Endothelial cell (in vitro differentiated cells): ENCODE measurements around the gene NDE1. TPM values are rescaled to one million over a fixed set of nuclear protein-coding genes. Genes with fewer than 3 reads are reported as not detected.

Experiments used
- DNase-seq: peaks from one replicate; pipeline ENCODE4 v3.0.0; 2021; ENCODE audit warnings: low spot score
- H3K27ac Mint-ChIP-seq: one replicate; pipeline ENCODE4 v1.8.0; 2021; ENCODE audit warnings: mixed read lengths, inconsistent platforms; ENCODE audit not compliant: unreplicated experiment
- H3K27me3 Mint-ChIP-seq: one replicate; pipeline ENCODE4 v1.8.0; 2021; ENCODE audit warnings: mild to moderate bottlenecking, moderate library complexity, mixed read lengths, inconsistent platforms; ENCODE audit not compliant: unreplicated experiment
- H3K36me3 Mint-ChIP-seq: one replicate; pipeline ENCODE4 v1.8.0; 2021; ENCODE audit warnings: mild to moderate bottlenecking, low read depth, mixed read lengths, inconsistent platforms; ENCODE audit not compliant: unreplicated experiment
- H3K4me1 Mint-ChIP-seq: one replicate; pipeline ENCODE4 v1.8.0; 2021; ENCODE audit warnings: mild to moderate bottlenecking, mixed read lengths, inconsistent platforms; ENCODE audit not compliant: unreplicated experiment
- H3K4me3 Mint-ChIP-seq: one replicate; pipeline ENCODE4 v1.8.0; 2021; ENCODE audit warnings: mild to moderate bottlenecking, mixed read lengths, inconsistent platforms; ENCODE audit not compliant: unreplicated experiment
- H3K9me3 Mint-ChIP-seq: one replicate; pipeline ENCODE4 v1.8.0; 2021; ENCODE audit warnings: mixed read lengths, inconsistent platforms; ENCODE audit not compliant: unreplicated experiment
- total RNA-seq: library from RNA; stranded (reverse); fragmentation: NEBNext Ultra II Directional; extraction: Animal tissue kit (Norgen Biotek cat#: 25700); gene quantifications from one replicate; pipeline ENCODE4 v1.2.1, GENCODE V29; 2021; ENCODE audit not compliant: unreplicated experiment
- TF ChIP-seq, protein P1 (sequence below): fragments of 200-600 bp; sonication (generic); IDR thresholded peaks from one replicate; pipeline ENCODE4 v1.5.0; 2021; ENCODE audit warnings: antibody characterized with exemption; ENCODE audit not compliant: unreplicated experiment

The NDE1 gene
- total RNA-seq, 1 donor from 2014 or later: 24.1 TPM

DNA sequence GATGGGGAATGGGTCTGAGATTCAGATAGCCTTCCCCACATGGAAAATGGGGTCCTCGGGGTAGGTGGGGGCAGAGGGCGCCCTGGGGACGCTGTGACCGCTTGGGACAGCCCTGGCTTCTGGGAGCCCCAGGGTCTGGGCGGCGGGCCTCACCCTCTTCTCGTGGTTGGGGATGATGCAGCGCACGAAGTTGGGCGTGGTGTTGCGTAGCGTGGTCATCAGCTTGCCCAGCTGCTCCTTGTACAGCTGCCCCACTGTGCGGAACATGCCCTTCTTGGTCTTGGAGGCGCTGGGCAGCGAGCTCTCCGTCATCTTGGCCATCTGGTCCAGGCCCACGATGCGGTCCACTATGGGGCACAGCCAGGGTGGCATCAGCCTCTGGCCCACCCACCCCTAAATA, 99.9 kb downstream of the NDE1 start:
- no peaks in the 10 kb centered on the region for H3K4me1 Mint-ChIP-seq
- peaks cover 7% of the 10 kb centered on the region for H3K27me3 Mint-ChIP-seq
- no peak for DNase-seq
- H3K36me3 Mint-ChIP-seq: no peaks in the 10 kb centered on the region
- H3K27ac Mint-ChIP-seq: no peak overlapping the region
- no peaks in the 10 kb centered on the region for H3K9me3 Mint-ChIP-seq
- no peak overlapping the region for H3K4me3 Mint-ChIP-seq
- TF ChIP-seq, protein P1, sequence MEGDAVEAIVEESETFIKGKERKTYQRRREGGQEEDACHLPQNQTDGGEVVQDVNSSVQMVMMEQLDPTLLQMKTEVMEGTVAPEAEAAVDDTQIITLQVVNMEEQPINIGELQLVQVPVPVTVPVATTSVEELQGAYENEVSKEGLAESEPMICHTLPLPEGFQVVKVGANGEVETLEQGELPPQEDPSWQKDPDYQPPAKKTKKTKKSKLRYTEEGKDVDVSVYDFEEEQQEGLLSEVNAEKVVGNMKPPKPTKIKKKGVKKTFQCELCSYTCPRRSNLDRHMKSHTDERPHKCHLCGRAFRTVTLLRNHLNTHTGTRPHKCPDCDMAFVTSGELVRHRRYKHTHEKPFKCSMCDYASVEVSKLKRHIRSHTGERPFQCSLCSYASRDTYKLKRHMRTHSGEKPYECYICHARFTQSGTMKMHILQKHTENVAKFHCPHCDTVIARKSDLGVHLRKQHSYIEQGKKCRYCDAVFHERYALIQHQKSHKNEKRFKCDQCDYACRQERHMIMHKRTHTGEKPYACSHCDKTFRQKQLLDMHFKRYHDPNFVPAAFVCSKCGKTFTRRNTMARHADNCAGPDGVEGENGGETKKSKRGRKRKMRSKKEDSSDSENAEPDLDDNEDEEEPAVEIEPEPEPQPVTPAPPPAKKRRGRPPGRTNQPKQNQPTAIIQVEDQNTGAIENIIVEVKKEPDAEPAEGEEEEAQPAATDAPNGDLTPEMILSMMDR: no peak

DNA sequence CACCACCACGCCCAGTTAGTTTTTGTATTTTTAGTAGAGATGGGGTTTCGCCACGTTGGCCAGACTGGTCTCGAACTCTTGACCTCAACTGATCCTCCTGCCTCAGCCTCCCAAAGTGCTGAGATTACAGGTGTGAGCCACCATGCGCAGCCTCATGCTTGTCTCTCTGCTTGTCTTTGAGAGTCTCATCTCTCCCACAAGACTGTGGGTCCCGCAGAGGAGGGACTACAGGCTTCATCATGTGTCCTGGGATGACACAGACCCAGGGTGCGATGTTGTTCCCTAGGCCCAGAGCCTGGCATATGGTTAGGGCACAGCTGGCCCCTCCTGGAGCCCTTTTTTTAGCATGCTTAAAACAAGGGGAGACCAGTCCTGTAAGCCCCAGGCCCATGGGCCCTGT, 101.9 kb downstream of the NDE1 start:
- Mint-ChIP-seq H3K4me3 (no peak overlapping the region), H3K36me3 (no peaks in the 10 kb centered on the region), H3K9me3 (no peaks in the 10 kb centered on the region), H3K4me1 (no peaks in the 10 kb centered on the region), H3K27me3 (peaks cover 4% of the 10 kb centered on the region), H3K27ac (no peak overlapping the region)
- TF ChIP-seq, protein P1: no peak
- DNase-seq: no peak

DNA sequence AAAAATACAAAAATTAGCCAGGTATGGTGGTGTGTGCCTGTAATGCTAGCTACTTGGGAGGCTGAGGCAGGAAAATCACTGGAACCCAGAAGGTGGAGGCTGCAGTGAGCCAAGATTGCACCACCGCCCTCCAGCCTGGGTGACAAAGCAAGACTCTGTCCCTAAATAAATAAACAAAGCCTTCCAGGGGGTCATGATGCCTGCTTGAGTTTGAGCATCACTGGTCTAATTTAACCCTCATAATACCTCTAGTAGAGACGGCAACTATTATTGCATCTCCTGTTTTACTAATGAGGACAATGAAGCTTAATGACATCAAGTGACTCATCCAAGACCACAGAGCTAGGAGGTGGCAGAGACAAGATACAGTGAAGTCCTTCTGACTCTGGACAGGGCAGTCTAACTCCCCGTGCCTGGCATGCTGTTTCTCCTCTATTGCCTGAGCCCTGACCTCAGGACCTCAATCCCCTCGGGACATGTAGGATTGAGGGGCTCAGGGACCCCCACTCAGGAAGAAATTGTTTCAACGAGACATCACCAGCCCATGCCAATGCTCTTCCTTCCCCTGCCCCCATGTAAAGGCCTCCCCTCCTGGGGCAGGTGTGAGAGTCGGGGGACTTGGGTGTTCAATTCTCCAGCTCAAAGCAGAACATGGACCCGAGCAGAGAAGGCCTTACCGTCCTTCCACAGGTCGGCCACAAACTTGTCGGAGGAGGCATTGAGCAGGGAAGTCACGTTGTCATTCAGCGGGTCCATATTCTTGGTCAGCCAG, 102.9 kb downstream of the NDE1 start:
- H3K36me3 Mint-ChIP-seq: no peaks in the 10 kb centered on the region
- TF ChIP-seq, protein P1: no peak
- no peaks in the 10 kb centered on the region for H3K4me1 Mint-ChIP-seq
- H3K4me3 Mint-ChIP-seq: no peak overlapping the region
- H3K27me3 Mint-ChIP-seq: peaks cover 4% of the 10 kb centered on the region
- no peak for DNase-seq
- H3K27ac Mint-ChIP-seq: no peak overlapping the region
- no peaks in the 10 kb centered on the region for H3K9me3 Mint-ChIP-seq

DNA sequence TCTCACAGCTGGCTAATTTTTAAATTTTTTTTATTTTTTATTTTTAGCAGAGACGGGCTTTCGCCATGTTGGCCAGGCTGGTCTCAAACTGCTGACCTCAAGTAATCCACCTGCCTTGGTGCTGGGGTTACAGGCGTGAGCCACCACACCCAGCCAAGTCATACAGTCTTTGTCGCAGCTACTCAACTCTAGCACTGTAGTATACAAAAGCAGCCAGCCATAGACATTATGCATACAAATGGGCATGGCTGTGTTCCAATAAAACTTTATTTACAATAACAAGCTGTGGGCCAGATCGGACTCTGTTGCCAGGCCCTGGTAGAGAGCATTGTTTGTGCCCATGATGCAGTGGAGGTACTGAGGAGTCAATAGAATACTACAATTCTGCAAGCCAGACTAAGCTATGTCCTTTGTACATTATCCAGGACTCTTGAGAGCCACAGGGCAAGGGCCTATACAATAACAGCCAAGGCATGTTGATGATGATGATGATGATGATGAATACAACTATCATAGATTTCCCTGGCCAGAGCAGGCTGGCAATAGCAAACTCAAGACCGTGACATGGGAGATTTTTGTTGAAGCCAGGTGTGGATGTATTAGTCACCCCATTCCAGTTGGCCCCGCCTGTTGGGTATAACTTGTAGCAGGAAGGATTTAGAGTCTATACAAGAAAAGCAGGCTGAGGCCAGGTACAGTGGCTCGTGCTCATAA, 104.9 kb downstream of the NDE1 start:
- no peaks in the 10 kb centered on the region for H3K9me3 Mint-ChIP-seq
- TF ChIP-seq, protein P1: no peak
- H3K36me3 Mint-ChIP-seq: no peaks in the 10 kb centered on the region
- H3K4me3 Mint-ChIP-seq: no peak overlapping the region
- no peaks in the 10 kb centered on the region for H3K4me1 Mint-ChIP-seq
- no peak for DNase-seq
- peaks cover 2% of the 10 kb centered on the region for H3K27me3 Mint-ChIP-seq
- H3K27ac Mint-ChIP-seq: no peak overlapping the region

DNA sequence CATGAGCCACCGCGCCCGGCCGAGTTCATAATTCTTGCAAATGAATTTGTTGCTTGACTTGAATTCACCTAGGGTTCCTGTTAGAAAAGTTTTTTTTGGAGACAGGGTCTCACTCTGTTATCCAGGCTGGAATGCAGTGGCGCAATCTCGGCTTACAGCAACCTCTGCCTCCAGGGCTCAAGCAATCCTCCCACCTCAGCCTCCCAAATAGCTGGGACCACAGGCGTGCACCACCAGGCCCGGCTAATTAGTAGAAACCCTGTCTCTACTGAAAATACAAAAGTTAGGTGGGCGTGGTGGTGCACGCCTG, 107.0 kb downstream of the NDE1 start:
- no peak overlapping the region for H3K4me3 Mint-ChIP-seq
- no peaks in the 10 kb centered on the region for H3K27me3 Mint-ChIP-seq
- TF ChIP-seq, protein P1: no peak
- no peak for DNase-seq
- H3K9me3 Mint-ChIP-seq: no peaks in the 10 kb centered on the region
- no peaks in the 10 kb centered on the region for H3K4me1 Mint-ChIP-seq
- H3K36me3 Mint-ChIP-seq: no peaks in the 10 kb centered on the region
- H3K27ac Mint-ChIP-seq: no peak overlapping the region
